ENCODE data around the gene NUP37. TPM values are rescaled to one million over a fixed set of nuclear protein-coding genes. Genes with fewer than 3 reads are reported as not detected.
"Not testable (repeated sequence)": the region's sequence is repeated elsewhere in the genome, so short reads cannot be mapped to it uniquely, and the experiment has no call there.

The NUP37 gene
- total RNA-seq, 1 donor from 2014 or later: 23.7 TPM

- DNase-seq (ENCODE audit: low read depth in 2 of 2): no peak
Observed at GRCh38 chr12:102093319-102093718, 26.6 kb downstream of the NUP37 start.

- DNase-seq (ENCODE audit: low read depth in 2 of 2): not testable (repeated sequence)
Observed at GRCh38 chr12:102089228-102089835, 30.6 kb downstream of the NUP37 start.

- DNase-seq (ENCODE audit: low read depth in 2 of 2): no peak
Observed at GRCh38 chr12:102080842-102081241, 39.1 kb downstream of the NUP37 start.

- DNase-seq (ENCODE audit: low read depth in 2 of 2): not testable (repeated sequence)
Observed at GRCh38 chr12:102072092-102072491, 47.8 kb downstream of the NUP37 start.

- DNase-seq (ENCODE audit: low read depth in 2 of 2): peak in 1 of 2 donors; percentile 24
Observed at GRCh38 chr12:102069707-102070106, 50.2 kb downstream of the NUP37 start.

- no peak for DNase-seq (ENCODE audit: low read depth in 2 of 2)
Observed at GRCh38 chr12:102067574-102068258, 52.2 kb downstream of the NUP37 start.

- DNase-seq (ENCODE audit: low read depth in 2 of 2): no peak
Observed at GRCh38 chr12:102064476-102064875, 55.4 kb downstream of the NUP37 start.

- no peak for DNase-seq (ENCODE audit: low read depth in 2 of 2)
Observed at GRCh38 chr12:102063069-102063468, 56.8 kb downstream of the NUP37 start.

GRCh38 chr12:102062419-102062806 is 57.5 kb downstream of the NUP37 start:
- DNase-seq (ENCODE audit: low read depth in 2 of 2): no peak

GRCh38 chr12:102061560-102062418 is 58.1 kb downstream of the NUP37 start, which contains the start of gene WASHC3:
WASHC3 (minus strand) TSS chr12:102061991; CDS start chr12:102061962, 29 bp downstream.
- DNase-seq (ENCODE audit: low read depth in 2 of 2): peak; percentile 74 to 93

- DNase-seq (ENCODE audit: low read depth in 2 of 2): no peak
Observed at GRCh38 chr12:102061096-102061559, 58.8 kb downstream of the NUP37 start.

GRCh38 chr12:102059343-102059742 is 60.6 kb downstream of the NUP37 start:
- DNase-seq (ENCODE audit: low read depth in 2 of 2): no peak

GRCh38 chr12:102054345-102054744 is 65.6 kb downstream of the NUP37 start:
- DNase-seq (ENCODE audit: low read depth in 2 of 2): no peak

- no peak for DNase-seq (ENCODE audit: low read depth in 2 of 2)
Observed at GRCh38 chr12:102053062-102053349, 66.9 kb downstream of the NUP37 start.

- no peak for DNase-seq (ENCODE audit: low read depth in 2 of 2)
Observed at GRCh38 chr12:102052192-102053061, 67.5 kb downstream of the NUP37 start.

GRCh38 chr12:102051431-102051965 is 68.4 kb downstream of the NUP37 start:
- DNase-seq (ENCODE audit: low read depth in 2 of 2): no peak

GRCh38 chr12:102050660-102051430 is 69.1 kb downstream of the NUP37 start:
- DNase-seq (ENCODE audit: low read depth in 2 of 2): no peak

- DNase-seq (ENCODE audit: low read depth in 2 of 2): no peak
Observed at GRCh38 chr12:102043928-102044327, 76.0 kb downstream of the NUP37 start.

GRCh38 chr12:102033991-102034745 is 85.7 kb downstream of the NUP37 start:
- DNase-seq (ENCODE audit: low read depth in 2 of 2): no peak

GRCh38 chr12:102031852-102032251 is 88.1 kb downstream of the NUP37 start:
- no peak for DNase-seq (ENCODE audit: low read depth in 2 of 2)
